HG03354 (cell line): Measurements from ENCODE around the gene RAPGEF4.

Experiments
- ATAC-seq: cut with Tn5 transposase; IDR thresholded peaks from one replicate; pipeline ENCODE4 v1.9.1; 2021; ENCODE audit warnings: mild to moderate bottlenecking; ENCODE audit not compliant: unreplicated experiment, poor library complexity, severe bottlenecking

The RAPGEF4 gene

GRCh38 chr2:172977270-172978062 lies 241.8 kb downstream of the RAPGEF4 start:
- ATAC-seq = no peak

- no peak for ATAC-seq
These were observed 242.4 kb downstream of the RAPGEF4 start for GRCh38 chr2:172978063-172978383.

- no peak for ATAC-seq
These were observed 249.7 kb downstream of the RAPGEF4 start for GRCh38 chr2:172985139-172985892.

GRCh38 chr2:172986040-172986439 lies 250.4 kb downstream of the RAPGEF4 start:
- ATAC-seq = no peak

- no peak for ATAC-seq
These were observed 253.1 kb downstream of the RAPGEF4 start for GRCh38 chr2:172988728-172989127.

- no peak for ATAC-seq
These were observed 255.4 kb downstream of the RAPGEF4 start for GRCh38 chr2:172991031-172991430.

- no peak for ATAC-seq
These were observed 257.5 kb downstream of the RAPGEF4 start for GRCh38 chr2:172993139-172993538.

GRCh38 chr2:172993931-172994717 lies 258.5 kb downstream of the RAPGEF4 start:
- ATAC-seq = no peak

- no peak for ATAC-seq
These were observed 259.2 kb downstream of the RAPGEF4 start for GRCh38 chr2:172994864-172995263.

- ATAC-seq = no peak
These were observed 259.9 kb downstream of the RAPGEF4 start for GRCh38 chr2:172995323-172996244.

GRCh38 chr2:172996387-172996961 lies 260.8 kb downstream of the RAPGEF4 start:
- ATAC-seq = no peak

GRCh38 chr2:172997031-172997430 lies 261.4 kb downstream of the RAPGEF4 start:
- ATAC-seq = no peak

- ATAC-seq = no peak
These were observed 263.1 kb downstream of the RAPGEF4 start for GRCh38 chr2:172998547-172999272.

GRCh38 chr2:172999641-173000386 lies 264.2 kb downstream of the RAPGEF4 start:
- ATAC-seq = no peak

- no peak for ATAC-seq
These were observed 266.3 kb downstream of the RAPGEF4 start for GRCh38 chr2:173001664-173002604.

GRCh38 chr2:173002751-173003541 lies 267.3 kb downstream of the RAPGEF4 start:
- ATAC-seq = no peak
